T-helper 22 cell (primary cell): ENCODE measurements around the gene EDEM1.

Experiments
- DNase-seq: peaks from one replicate; pipeline ENCODE4 v3.0.0-alpha.2; 2020; ENCODE audit warnings: low read depth

Gene EDEM1

DNA sequence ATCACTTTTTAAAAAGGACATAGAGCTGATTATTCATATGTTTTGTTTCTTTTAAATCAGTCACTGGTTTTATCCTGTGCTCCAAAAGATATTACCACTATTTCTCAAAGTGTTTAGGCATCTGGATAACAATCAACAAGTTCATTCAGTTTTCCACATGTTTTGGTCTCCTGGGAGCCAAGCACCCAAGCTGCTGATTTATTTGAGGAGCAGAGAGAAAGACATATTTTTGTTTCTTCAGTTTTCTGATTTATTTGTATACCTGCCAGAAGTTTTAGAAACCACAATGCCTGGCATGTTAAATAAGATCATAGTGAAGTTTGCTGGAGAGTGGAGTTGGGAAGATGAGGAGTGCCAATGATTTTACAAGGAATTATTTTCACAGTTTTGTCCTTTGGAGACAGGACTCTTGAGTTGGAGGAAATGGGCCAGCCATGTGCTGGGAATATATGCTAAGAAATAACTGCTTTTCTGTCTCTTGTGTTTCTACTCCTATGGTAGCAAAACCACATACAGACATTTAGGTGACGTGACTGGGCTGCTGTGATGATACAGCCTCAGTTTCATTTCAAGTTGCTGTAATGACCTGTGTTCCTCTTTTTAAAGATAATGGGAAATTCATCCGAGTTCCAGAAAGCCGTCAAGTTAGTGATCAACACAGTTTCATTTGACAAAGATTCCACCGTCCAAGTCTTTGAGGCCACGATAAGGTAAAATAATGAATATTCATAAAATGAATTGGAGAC, 11.7 kb downstream of the EDEM1 start:
- no peak for DNase-seq

DNA sequence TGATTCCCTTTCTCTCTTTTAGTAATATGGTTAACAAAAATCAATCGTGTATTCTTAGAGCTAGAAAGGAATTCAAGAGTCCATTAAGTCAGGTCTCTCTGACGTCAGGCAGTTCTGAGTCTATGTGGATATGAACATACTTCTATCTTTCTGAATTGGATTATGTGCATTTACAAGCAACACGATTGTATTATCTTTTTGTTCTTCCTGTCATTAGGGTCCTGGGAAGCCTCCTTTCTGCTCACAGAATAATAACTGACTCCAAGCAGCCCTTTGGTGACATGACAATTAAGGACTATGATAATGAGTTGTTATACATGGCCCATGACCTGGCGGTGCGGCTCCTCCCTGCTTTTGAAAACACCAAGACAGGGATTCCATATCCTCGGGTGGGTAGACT, 14.0 kb downstream of the EDEM1 start:
- no peak for DNase-seq

DNA sequence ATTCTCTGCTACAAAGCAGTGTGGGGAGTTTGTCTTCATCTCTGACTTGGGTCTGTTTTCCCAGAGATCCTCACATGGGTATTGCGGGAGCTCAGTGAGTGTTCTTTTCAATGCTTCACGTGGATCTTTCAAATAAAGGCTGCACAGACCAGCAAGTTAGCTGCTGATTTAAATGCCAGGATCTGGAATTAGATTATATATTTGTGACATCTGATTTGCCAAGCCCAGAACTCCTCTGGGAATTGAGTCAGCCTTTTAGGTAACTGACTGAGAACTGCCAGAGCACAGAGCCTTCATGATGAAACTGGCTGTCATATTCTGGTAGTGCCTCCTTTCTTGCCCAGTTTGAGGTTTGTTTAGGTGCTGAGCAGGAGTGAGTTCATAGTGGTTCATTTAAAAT, 14.7 kb downstream of the EDEM1 start:
- no peak for DNase-seq

DNA sequence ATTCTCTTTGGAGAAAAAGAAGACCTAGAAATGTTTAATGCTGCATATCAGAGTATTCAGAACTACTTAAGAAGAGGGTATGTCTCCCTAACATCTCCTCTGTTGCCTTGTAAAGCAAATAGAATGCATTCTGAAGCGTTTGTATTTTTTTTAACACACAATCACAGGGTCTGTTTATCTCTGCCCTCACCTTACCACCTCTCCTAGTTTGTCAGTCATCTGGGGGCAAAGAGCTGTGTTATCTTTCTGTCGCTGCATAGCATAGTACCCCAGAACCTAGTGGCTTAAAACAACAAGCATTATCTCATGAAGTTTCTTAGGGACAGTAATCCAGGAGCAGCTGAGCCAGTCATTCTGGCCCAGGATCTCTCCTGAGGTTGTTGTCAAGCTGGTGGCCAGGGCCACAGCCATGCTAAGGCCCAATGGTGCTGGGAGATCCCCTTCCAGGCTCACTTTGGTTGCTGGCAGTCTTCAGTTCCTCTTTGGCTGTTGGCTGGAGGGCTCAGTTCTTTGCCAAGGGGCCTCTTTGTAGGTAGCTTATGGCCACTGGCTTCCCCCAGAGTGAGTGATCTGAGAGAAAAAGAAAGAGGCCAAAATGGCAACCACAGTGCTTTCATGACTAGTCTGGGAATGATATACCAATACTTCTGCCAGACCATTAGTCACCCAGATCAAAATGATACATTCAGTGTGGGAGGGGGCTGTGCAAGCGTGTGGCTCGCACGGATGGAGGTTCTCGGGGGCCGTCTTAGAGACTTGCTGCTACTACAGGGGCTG, 17.8 kb downstream of the EDEM1 start:
- no peak for DNase-seq

DNA sequence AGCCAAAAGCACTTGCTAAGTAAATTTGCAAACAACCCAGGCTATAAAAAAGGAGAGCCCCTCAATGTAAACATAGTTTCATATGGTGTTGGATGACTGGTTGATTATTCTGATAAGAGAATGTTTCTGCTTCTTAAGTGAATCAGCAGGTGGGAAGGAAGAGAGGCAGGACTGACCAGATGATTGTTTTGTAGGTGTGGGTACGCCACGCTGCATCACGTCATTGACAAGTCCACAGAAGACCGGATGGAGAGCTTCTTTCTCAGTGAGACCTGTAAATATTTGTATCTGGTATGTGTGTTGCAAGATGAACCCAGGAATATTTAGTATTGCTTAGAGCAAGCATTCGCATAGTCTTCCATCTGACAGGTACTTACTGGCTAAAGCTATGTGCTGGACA, 23.4 kb downstream of the EDEM1 start:
- no peak for DNase-seq

DNA sequence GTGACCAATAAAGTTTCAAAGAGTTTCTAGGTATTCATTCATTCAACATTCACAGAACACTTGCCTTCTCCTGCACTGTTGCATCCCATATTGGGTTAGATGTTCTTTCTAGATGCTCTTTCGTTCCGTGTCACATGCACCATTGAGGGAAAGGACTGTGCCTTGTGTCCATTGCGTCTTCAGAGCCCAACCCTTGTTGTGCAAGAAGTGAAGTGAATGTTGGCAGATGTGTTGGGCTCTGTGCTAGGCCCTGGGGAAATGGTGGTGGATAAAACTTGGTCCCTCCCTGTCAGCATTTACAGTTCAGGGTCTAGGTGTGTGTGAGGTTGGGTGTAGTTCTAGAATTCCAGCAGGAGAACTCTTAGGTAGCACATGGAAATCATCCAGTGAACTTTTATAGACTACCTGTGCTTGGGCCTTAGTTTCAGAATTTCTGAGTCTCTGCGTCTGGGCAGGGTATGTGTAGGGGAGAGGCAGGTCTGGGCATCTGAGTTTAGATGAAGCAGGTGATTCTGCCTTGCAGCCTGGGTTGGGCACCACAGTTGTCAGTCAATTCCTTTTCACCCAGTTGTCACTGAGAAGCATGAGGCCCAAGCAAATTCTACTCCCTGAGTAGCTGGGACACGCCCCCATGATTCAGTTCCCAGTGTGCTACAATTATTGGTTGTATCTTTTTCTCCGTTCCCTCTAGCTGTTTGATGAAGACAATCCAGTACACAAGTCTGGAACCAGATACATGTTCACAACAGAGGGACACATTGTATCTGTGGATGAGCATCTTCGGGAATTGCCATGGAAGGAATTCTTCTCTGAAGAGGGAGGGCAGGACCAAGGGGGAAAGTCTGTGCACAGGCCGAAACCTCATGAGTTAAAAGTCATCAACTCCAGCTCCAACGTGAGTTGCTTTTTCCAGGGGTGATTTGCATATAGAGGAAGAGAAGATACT, 25.4 kb downstream of the EDEM1 start:
- no peak for DNase-seq

DNA sequence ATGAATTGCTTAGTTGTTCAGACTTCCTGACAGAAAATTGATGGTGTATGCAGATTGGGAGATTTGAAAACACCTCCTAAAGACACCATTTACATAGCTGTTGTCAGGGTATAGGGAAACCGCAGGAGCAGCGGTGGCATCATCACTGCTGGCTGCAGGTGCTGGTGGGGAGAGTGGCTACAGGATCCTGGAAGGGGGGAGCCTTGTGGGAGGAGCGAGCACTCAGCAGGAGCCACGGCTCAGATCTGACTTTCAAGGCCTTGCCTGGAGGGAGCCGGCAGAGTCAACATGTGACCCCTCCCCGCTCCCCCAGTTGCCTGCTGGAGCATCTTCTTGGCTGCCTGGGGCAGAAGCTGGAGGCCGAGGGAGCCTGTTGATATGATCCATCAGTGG, 26.1 kb downstream of the EDEM1 start:
- no peak for DNase-seq

DNA sequence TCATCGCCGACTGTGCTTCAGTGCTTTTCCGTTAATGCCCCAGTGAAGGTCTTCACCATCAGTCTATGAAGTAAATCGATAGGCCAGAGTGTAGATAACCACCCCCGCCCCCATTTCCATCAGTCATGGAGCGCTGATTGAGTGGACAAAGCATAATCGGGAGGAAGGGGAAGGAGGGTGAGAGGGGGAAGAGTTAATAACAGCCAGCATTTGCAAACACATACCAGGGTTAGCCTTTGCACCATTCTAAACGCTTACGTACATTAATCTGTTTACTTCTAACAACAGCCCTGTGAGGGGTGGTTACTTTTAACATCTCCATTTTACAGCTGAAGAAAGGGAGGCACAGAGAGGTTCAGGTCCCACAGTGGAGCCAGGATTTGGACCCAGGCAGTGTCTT, 26.8 kb downstream of the EDEM1 start:
- no peak for DNase-seq

DNA sequence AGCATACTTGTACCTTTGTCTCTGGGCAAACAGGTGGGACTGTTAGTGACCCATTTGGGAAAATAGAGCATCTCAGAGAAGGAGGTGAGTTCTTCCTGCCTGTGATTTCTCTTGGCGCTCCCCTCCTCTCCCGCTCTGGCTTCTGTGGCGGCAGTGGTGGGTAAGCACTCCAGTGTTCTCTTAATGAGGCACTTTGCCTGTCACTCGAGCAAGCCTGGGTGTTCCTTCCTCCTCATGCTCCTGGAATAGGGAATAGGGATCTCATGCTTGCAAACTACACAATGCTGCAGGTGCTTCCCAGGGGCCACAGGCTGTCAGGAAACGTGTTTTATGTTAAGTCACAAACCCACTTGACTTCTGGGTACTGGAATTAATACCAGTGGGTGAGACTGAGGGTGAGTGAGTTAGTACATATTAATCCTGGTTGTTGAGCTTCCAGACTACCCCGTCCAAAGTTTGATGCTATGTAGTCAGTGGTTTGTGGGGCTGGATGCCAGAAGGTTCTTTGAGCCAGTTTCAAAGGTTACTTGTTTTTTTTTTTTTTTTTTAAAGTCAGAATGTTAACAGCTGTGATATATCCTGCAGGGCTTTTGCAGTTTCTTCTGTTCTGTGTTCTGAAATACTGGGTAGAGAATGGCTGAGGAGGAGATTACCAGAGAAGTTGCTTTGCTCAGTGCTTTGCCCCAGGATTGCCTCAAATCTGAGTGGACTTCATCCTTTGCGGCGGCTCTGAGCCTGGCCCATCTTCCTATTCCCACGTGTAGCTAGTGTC, 30.5 kb downstream of the EDEM1 start:
- DNase-seq = no peak

DNA sequence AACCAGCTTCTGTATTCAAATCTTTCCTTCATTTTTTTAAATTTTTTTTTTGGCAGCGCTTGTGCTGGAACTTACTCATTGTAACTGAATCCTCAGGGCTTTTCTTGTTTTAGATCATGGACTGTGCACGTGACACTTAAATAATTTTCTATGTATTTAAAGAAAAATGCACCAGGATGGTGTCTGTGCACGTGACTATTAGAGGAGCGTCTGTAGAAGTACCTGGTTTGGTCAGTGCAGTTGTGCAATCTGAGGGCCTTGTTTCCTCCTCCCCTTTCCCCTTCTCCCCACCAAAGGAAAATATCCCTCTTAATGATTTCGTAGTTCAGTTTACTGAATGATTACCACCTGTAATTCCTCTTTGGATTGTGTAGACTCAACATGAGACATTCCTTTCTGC, 31.3 kb downstream of the EDEM1 start:
- DNase-seq = no peak

DNA sequence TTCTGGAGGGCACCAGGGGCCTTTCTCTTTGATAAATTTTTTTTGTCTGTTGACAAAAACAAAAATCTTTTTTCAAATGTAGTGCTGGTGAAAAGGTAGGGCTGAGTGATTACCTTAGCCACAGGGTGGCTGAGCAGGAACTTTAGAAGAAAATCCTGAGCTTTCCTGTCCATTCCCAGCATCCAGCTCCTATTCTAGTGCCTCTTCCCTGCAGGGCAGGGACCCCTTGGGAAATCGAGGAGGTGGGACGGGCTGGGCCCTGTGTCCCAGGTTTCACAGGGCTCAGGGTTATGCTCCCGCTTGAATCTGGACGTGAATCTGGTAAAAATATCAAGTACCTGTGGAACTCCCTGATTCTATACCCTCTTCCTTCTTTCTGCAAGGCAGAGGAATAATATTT, 31.7 kb downstream of the EDEM1 start:
- DNase-seq = no peak

DNA sequence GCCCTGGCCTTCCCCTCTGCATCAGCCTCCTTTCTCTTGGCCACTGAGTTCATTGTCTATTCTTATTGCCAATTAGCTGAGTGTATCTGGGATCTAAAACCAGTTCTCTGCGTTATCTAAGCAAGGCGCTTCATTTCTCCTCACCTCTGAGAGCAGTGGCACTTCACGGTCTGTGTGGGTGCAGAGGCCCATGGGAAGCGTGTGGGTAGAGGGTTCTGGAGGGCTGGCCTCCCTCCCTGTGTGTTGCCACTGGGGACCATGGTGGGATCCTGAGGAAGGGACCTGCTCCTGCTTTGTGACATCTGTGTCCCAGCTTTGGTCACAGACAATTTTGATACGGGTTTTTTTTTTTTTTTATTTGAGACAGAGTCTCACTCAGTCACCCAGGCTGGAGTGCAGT, 32.7 kb downstream of the EDEM1 start:
- no peak for DNase-seq

DNA sequence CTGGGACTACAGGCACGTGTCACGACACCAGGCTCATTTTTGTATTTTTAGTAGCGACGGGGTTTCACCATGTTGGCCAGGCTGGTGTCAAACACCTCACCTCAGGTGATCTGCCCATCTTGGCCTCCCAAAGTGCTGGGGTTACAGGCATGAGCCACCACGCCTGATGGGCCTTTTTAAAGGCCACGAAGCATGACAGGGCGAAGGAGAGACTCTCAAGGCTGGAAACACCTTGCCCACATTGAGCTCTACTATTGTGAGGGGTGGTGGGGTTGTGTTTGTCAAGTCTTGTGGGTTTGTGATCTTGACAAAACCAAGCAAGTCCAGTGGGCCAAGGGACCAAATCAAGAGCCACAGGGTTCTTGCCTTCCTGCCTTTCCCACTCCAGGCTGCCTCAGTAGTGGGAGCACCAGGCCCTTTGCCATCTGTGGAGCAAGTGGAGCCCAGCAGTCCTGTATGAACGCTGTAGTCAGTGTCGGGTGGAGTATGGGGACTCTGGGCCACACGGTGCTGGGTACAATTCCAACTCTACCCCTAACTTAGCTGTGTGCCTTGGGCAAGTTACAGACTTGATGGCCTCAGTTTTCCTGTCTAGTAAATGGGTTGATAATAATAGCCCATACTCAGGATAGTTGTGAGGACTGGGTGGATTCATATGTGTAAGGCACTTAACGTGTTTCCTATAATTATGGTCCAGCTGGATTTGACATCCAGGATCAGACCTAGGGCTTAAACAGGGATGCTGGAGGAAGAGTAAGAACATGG, 33.3 kb downstream of the EDEM1 start:
- DNase-seq = no peak

DNA sequence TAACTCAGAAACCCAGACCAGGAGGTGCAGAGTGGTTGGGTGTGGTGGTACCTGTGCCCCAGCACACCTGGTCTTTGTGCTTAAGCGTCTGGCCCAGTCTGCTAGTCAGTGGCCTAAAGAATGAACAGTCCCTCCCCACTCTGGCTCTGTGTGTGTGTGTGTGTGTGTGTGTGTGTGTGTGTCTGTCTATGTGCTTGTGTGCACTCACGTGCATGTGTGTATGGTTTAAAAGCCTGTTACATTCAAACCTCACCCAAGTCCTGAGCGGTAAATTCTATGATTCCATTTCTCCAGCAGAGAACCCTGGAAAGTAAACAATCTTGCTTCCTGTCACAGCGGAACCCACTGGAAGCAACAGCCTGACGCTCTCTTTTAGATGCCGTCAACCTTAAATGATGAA, 34.2 kb downstream of the EDEM1 start:
- no peak for DNase-seq

DNA sequence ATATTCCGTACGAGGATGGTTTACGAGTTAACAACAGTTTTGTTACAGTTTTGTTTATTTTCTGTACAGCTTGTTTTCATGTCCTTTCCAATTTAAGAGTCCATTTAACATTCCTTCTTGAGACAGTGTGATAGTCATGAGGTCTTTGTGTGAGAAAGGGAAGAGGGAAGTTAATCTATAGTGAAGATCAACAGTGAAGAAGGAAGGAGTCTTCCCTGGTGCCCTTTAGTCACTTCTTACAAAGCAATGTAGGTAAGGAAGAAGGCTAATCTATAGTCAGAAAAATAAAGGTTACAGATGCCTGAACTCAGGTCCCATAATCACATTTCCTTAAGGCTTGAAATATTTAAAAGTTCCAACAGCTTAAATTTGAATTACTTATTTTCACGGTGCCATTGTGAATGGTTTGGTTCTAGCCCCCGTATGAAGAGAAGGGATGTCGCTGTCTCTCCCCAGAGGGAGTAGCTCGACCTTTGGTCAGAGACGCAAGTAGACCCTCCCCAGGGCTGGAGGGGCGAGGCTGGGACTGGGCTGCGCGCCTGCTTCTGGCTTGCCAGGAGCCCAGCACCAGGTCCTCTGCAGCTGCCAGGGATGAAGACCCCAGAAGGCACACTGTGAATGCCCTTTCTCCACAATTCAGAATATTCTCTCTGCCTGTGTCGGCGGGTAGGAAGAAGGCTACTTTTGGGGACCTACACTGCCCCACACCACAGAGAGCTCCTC, 34.9 kb downstream of the EDEM1 start:
- DNase-seq = no peak

DNA sequence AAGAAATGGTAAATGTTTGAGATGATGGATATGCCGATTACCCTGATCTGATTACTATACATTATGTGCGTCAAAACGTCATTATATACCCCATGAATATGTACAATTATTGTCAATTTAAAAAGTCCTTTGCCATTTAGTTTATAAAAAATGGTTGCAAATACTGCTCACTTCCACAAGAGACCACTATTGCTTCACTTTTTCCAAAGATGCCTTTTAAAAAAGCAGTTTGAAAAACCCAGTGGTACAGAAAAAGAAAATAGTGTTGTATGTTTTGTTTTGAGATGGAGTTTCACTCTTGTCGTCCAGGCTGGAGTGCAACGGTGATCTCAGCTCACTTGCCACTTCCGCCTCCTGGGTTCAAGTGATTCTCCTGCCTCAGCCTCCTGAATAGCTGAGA, 39.3 kb downstream of the EDEM1 start:
- DNase-seq = no peak

DNA sequence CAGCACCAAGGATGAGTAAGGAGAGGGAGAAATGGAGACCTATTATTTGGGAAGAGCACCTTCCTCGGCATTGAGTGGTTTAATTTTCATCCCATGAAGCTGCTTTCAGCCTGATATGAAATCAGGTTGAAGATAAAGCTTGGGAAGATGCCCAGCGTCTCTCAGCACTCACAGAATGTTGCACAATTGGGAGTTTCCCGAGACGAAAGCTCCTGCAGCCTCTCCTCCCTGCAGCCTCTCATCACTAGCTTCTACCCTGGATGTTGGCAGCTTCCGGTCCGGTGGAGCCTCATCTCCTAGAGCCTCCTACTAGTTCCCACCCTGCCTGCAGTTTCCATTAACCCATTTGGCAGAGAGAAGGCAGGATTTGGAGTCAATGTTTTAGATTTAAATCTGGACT, 40.3 kb downstream of the EDEM1 start:
- no peak for DNase-seq

DNA sequence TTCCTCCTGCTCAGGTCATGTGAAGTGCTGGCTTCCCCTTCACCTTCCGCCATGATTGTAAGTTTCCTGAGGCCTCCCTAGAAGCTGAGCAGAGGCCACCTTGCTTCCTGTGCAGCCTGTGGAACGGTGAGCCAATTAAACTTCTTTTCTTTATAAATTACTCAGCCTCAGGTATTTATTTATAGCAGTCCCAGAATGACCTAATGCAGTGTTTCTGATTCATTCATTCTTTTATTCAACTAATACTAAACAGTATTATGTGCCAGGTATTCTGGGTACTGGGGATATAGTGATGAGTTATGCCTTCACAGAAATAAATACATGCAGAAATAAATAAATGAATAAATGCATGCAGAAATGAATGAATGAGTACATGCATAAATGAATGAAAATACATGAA, 41.9 kb downstream of the EDEM1 start:
- DNase-seq = no peak

DNA sequence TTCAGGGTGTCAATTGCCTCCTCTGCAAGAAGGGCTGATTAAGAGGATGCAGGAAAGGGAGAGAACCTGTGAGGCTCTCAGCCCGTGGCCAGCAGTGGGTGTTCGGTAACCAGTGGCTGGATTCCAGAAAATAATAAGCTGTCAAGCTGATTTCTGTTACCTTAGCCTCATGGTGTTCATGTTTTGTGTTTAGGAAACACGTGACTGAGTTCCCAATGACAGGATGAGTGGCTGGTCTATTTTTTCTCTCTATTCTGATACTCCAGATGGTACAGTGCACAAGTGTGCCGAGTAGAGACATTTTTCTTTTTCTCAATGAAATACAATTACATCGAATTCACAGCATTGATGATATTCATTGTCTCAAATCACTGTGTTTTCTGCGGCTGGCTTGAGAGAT, 43.6 kb downstream of the EDEM1 start:
- DNase-seq = no peak

DNA sequence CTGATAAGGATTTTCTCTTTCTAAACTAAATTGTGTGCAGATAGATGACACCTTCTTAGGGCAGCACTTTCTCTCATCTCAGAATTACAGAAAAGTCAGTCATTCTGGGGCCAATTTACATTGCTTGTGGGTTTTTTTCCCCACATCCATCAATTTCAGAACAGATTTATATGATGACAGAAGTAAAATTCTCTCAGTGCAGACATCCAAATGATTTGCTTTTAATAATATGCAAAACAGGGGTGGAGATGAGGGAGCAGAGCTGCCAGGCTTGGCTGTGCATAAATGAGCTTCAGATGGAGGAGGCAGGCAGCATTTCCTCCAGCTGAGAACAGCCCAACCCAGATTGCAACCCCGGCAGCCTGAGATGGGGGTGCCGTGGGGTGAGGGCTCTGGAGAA, 44.0 kb downstream of the EDEM1 start:
- no peak for DNase-seq

DNA sequence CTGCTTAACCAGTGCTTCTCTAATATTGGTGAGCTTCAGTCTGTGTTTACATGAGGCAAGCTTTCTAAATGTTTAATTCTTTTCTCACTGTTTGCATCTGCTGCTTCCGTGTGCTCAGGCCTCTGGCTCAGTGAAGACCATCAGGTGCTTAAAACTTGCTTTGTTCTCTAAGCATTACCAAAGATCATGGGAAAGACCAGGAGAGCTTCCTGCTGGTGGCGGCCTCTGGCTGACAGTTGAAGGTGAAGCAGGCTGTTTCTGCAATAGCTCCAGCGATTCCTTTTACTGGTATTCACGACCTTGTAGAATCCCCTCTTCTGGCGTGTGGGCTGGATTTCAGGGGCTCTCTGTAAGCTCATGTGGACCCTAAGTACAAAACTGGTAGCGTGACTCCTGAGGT, 45.1 kb downstream of the EDEM1 start:
- DNase-seq = no peak
